OCI-LY7 (cell line): ENCODE results near the gene OR3A3.

Experiments used
- EZH2phosphoT487 ChIP-seq: fragments of 200-600 bp; sonication (generic); IDR thresholded peaks from 2 replicates; pipeline ENCODE4 v1.6.1; 2018; ENCODE audit warnings: low read depth, borderline replicate concordance, mild to moderate bottlenecking, mixed run types, antibody characterized with exemption, low read length, moderate library complexity, mixed read lengths
- TF ChIP-seq, protein P1 (sequence below): fragments of 200-600 bp; sonication (generic); conservative IDR thresholded peaks from 2 replicates; pipeline ENCODE4 v1.5.1; 2014; ENCODE audit warnings: mild to moderate bottlenecking, antibody characterized with exemption, low read length, moderate library complexity, mixed read lengths

DNA sequence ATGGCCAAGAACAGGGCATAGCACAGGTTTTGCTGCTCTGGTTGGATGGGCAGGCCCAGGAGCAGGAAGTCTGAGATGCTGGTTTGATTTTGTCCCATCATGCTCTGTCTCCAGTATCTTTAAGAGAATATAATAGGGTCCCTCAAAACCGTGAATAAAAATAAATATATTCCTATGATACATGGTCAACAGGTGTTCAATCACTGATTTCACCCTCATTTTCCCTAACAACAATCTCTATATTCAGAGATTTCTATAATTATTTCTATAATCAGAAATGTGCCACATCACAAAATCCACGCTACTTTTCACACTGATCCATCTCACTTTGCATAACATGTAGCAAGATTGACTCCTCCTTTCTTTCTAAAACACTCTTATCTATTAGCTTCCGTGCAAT is 22.6 kb downstream of the OR3A3 start, which contains the start of gene OR1E2:
- TF ChIP-seq, protein P1, sequence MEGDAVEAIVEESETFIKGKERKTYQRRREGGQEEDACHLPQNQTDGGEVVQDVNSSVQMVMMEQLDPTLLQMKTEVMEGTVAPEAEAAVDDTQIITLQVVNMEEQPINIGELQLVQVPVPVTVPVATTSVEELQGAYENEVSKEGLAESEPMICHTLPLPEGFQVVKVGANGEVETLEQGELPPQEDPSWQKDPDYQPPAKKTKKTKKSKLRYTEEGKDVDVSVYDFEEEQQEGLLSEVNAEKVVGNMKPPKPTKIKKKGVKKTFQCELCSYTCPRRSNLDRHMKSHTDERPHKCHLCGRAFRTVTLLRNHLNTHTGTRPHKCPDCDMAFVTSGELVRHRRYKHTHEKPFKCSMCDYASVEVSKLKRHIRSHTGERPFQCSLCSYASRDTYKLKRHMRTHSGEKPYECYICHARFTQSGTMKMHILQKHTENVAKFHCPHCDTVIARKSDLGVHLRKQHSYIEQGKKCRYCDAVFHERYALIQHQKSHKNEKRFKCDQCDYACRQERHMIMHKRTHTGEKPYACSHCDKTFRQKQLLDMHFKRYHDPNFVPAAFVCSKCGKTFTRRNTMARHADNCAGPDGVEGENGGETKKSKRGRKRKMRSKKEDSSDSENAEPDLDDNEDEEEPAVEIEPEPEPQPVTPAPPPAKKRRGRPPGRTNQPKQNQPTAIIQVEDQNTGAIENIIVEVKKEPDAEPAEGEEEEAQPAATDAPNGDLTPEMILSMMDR = no peak
- TF ChIP-seq EZH2phosphoT487 = no peak
